Middle frontal gyrus (tissue), 1 donor: Measurements from ENCODE around the gene TMEM45A.

Experiments used
- DNase-seq: peaks from one replicate; pipeline ENCODE4 v3.0.0-alpha.2; 2015; ENCODE audit warnings: low spot score; ENCODE audit errors: extremely low spot score

TMEM45A gene

GRCh38 chr3:100613721-100614390, 121.4 kb downstream of the TMEM45A start:
- DNase-seq: no peak

- no peak for DNase-seq
These were observed 122.5 kb downstream of the TMEM45A start for GRCh38 chr3:100614941-100615340.

GRCh38 chr3:100615684-100616083, 123.3 kb downstream of the TMEM45A start:
- no peak for DNase-seq

- DNase-seq: no peak
These were observed 128.8 kb downstream of the TMEM45A start for GRCh38 chr3:100621251-100621650.
